A549 (cell line): ENCODE data around the gene PDLIM7. TPM values are rescaled to one million over a fixed set of nuclear protein-coding genes. Genes with fewer than 3 reads are reported as not detected.

Source experiments
- ATAC-seq, 2 experiments: fragments of 200-7000 bp in 1 of 2; fragments of >200 bp in 1 of 2; cut with Nextera tagmentation in 1 of 2; cut with Tn5 transposase in 1 of 2; 3 replicates each; pipeline versions ENCODE4 v1.8.0 to v1.9.1; 2018 to 2020; ENCODE audit warnings: mild to moderate bottlenecking in 1 of 2, moderate library complexity in 1 of 2
- CTCF ChIA-PET: fragments of 300-600 bp; sonication (Branson Sonifier 250); formaldehyde crosslinking; extraction: SDS; loops from one replicate; lab custom pipeline; 2021; ENCODE audit warnings: antibody characterized with exemption, inconsistent platforms; lab: Yijun Ruan, JAX
- POLR2A ChIA-PET: fragments of 350-600 bp; formaldehyde crosslinking; extraction: SDS; loops from one replicate; lab custom pipeline; 2021; ENCODE audit warnings: antibody characterized with exemption, inconsistent platforms; lab: Yijun Ruan, JAX
- DNase-seq, 2 experiments: peaks; one replicate each; pipeline versions ENCODE4 v3.0.0 to v3.0.0-alpha.2; 2011 to 2016; ENCODE audit warnings: low read depth in 1 of 2, low spot score in 1 of 2
- FAIRE-seq: peaks from 2 replicates; lab custom pipeline; 2011; peaks lifted over from hg19 to GRCh38; lab: Jason Lieb, UNC
- H3K27ac ChIP-seq, 2 experiments: fragments of >200 bp; sonication (Bioruptor Twin); formaldehyde crosslinking; 3 replicates each; pipeline ENCODE4 v1.5.1; 2016 to 2017
- H3K4me1 ChIP-seq: fragments of >200 bp; sonication (Bioruptor Twin); formaldehyde crosslinking; 3 replicates; pipeline ENCODE4 v1.6.1; 2016
- H3K4me2 ChIP-seq: fragments of >200 bp; sonication (Bioruptor Twin); formaldehyde crosslinking; 3 replicates; pipeline ENCODE4 v1.6.1; 2016
- H3K4me3 ChIP-seq: fragments of >200 bp; sonication (Bioruptor Twin); formaldehyde crosslinking; 3 replicates; pipeline ENCODE4 v1.5.1; 2016
- H3K9me3 ChIP-seq: fragments of >200 bp; sonication (Bioruptor Twin); formaldehyde crosslinking; 3 replicates; pipeline ENCODE4 v1.6.1; 2016
- ATOH8 ChIP-seq: fragments of 250-450 bp; sonication (Bioruptor Pico); IDR thresholded peaks from 2 replicates; pipeline ENCODE4 v1.5.0; 2020; ENCODE audit warnings: low read depth, mild to moderate bottlenecking, moderate library complexity
- CHD2 ChIP-seq: fragments of 150-350 bp; IDR thresholded peaks from 2 replicates; pipeline ENCODE4 v1.6.1; 2014; ENCODE audit warnings: low read length; ENCODE audit not compliant: partially characterized antibody
- EHMT2 ChIP-seq: fragments of 200-600 bp; sonication (generic); IDR thresholded peaks from 2 replicates; pipeline ENCODE4 v1.6.1; 2016; ENCODE audit warnings: antibody characterized with exemption, low read depth, mild to moderate bottlenecking, moderate library complexity
- FOXS1 ChIP-seq: fragments of 250-450 bp; sonication (Bioruptor Pico); IDR thresholded peaks from 2 replicates; pipeline ENCODE4 v1.5.0; 2020; ENCODE audit warnings: mild to moderate bottlenecking, moderate library complexity
- GATA3 ChIP-seq: IDR thresholded peaks from 2 replicates; pipeline ENCODE4 v1.6.1; 2012; ENCODE audit warnings: borderline replicate concordance
- JUN ChIP-seq, 2 experiments: fragments of >200 bp; sonication (Bioruptor Twin); formaldehyde crosslinking; IDR thresholded peaks; 2 replicates in 1 of 2; 3 replicates in 1 of 2; pipeline ENCODE4 v1.6.1; 2016 to 2017
- JUNB ChIP-seq: fragments of >200 bp; sonication (Bioruptor Twin); formaldehyde crosslinking; IDR thresholded peaks from 2 replicates; pipeline ENCODE4 v1.6.1; 2016
- KDM1A ChIP-seq: fragments of 200-600 bp; sonication (generic); IDR thresholded peaks from 2 replicates; pipeline ENCODE4 v1.6.1; 2016; ENCODE audit warnings: low read depth, mild to moderate bottlenecking
- MAX ChIP-seq: IDR thresholded peaks from 2 replicates; pipeline ENCODE4 v1.6.1; 2012
- MAZ ChIP-seq: fragments of 150-350 bp; IDR thresholded peaks from 2 replicates; pipeline ENCODE4 v1.6.1; 2014; ENCODE audit warnings: antibody characterized with exemption, low read depth, low read length, borderline replicate concordance
- NFE2L2 ChIP-seq: fragments of 150-350 bp; conservative IDR thresholded peaks from 2 replicates; pipeline ENCODE4 v1.6.1; 2014; ENCODE audit warnings: low read length
- PBX3 ChIP-seq: IDR thresholded peaks from 2 replicates; pipeline ENCODE4 v1.6.1; 2012
- PHF8 ChIP-seq: fragments of 200-600 bp; sonication (generic); IDR thresholded peaks from 2 replicates; pipeline ENCODE4 v1.6.1; 2016; ENCODE audit warnings: low read depth, mild to moderate bottlenecking, antibody characterized with exemption, moderate library complexity, borderline replicate concordance
- POLR2AphosphoS2 ChIP-seq: conservative IDR thresholded peaks from 2 replicates; pipeline ENCODE4 v1.6.1; 2012; ENCODE audit warnings: low read length, improper control_type of control experiment, inconsistent platforms
- RAD21 ChIP-seq, 2 experiments: fragments of >200 bp in 1 of 2; sonication (Bioruptor Twin) in 1 of 2; formaldehyde crosslinking in 1 of 2; IDR thresholded peaks in 1 of 2; conservative IDR thresholded peaks in 1 of 2; 2 replicates in 1 of 2; 3 replicates in 1 of 2; pipeline ENCODE4 v1.6.1; 2012 to 2018; ENCODE audit warnings: inconsistent platforms in 1 of 2
- RARB ChIP-seq: fragments of 250-450 bp; sonication (Bioruptor Pico); IDR thresholded peaks from 2 replicates; pipeline ENCODE4 v1.8.0; 2021; ENCODE audit warnings: mild to moderate bottlenecking, moderate library complexity
- RCOR1 ChIP-seq: fragments of 150-350 bp; IDR thresholded peaks from 2 replicates; pipeline ENCODE4 v1.6.1; 2014; ENCODE audit warnings: antibody characterized with exemption, low read length, low read depth
- RFX5 ChIP-seq: fragments of 450-650 bp; IDR thresholded peaks from 2 replicates; pipeline ENCODE4 v1.7.1; 2014; ENCODE audit warnings: antibody characterized with exemption, mild to moderate bottlenecking, moderate library complexity
- RNF2 ChIP-seq: fragments of 200-600 bp; sonication (generic); IDR thresholded peaks from 2 replicates; pipeline ENCODE4 v1.6.1; 2016; ENCODE audit warnings: low read depth, mild to moderate bottlenecking, antibody characterized with exemption, moderate library complexity, borderline replicate concordance
- SMC3 ChIP-seq: fragments of >200 bp; sonication (Bioruptor Twin); formaldehyde crosslinking; IDR thresholded peaks from 3 replicates; pipeline ENCODE4 v1.6.1; 2018; ENCODE audit warnings: inconsistent platforms
- TFCP2L1 ChIP-seq: fragments of 250-450 bp; sonication (Bioruptor Pico); IDR thresholded peaks from 2 replicates; pipeline ENCODE4 v1.5.0; 2021; ENCODE audit warnings: mild to moderate bottlenecking
- TP53 ChIP-seq: fragments of 250-450 bp; sonication (Bioruptor Pico); IDR thresholded peaks from 2 replicates; pipeline ENCODE4 v1.5.0; 2021; ENCODE audit warnings: mild to moderate bottlenecking, moderate library complexity
- WGBS: methylation state at CpG from one replicate; pipeline ENCODE4 v1.1.6; 2017; ENCODE audit errors: missing lambda C conversion rate; 5-methylcytosine and 5-hydroxymethylcytosine counted together
- polyA plus RNA-seq, 4 experiments: library from polyadenylated mRNA; depleted of rRNA in 3 of 4; stranded (reverse); fragments of >200 nt; fragmentation: RNase III in 1 of 4; extraction: RNeasy Plus Mini Kit Qiagen cat#74134 plus additional on column Dnase treatment in 1 of 4; gene quantifications; 2 replicates in 3 of 4; 3 replicates in 1 of 4; pipeline ENCODE4 v1.2.3, GENCODE V29; 2011 to 2017
- TF ChIP-seq, protein P1 (sequence below): fragments of >200 bp; sonication (Bioruptor Twin); formaldehyde crosslinking; IDR thresholded peaks from 3 replicates; pipeline ENCODE4 v1.5.1; 2016
- TF ChIP-seq, protein P2 (sequence below): fragments of 150-350 bp; IDR thresholded peaks from 2 replicates; pipeline ENCODE4 v1.6.1; 2014; ENCODE audit warnings: low read depth, mild to moderate bottlenecking, low read length
- TF ChIP-seq, protein P3 (sequence below): fragments of >200 bp; sonication (Bioruptor Twin); formaldehyde crosslinking; IDR thresholded peaks from 3 replicates; pipeline ENCODE4 v1.6.1; 2016
- TF ChIP-seq, protein P4 (sequence below): IDR thresholded peaks from 2 replicates; pipeline ENCODE4 v1.6.1; 2012; ENCODE audit warnings: low read depth, borderline replicate concordance

PDLIM7 gene
- polyA plus RNA-seq, 2 of the 4 experiments (the other 2 are of a cell fraction), result 30.7 to 124 TPM

DNA sequence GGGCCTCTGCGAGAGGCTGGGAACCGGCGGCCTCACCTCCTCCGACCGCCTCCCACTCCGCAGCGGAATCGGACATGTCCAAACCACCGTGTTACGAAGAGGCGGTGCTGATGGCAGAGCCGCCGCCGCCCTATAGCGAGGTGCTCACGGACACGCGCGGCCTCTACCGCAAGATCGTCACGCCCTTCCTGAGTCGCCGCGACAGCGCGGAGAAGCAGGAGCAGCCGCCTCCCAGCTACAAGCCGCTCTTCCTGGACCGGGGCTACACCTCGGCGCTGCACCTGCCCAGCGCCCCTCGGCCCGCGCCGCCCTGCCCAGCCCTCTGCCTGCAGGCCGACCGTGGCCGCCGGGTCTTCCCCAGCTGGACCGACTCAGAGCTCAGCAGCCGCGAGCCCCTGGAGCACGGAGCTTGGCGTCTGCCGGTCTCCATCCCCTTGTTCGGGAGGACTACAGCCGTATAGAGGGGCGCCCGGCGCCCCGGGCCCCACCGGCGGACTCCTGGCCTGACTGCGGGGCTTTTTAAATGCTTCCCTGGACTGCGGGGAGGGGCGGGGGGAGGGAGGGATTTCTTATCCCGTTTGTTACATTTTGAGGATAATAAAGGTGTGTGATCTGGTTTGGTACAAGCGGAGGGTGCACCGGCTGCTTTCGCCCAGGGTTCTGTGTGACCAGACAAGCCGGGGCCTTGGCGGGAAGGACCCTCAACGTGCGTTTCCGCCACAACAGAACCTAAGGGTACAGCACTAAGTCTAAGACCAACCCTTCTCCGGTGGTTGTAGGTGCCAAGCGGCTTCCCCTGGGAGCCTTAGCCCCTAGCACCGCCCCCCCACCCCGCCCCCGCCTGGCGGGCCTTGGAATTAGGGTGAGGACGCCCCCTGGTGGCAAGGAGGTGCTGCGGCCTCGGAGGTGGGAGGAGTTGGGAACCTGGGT lies 41.5 kb downstream of the PDLIM7 start:
- TF ChIP-seq RAD21 (conservative IDR thresholded peaks at IDR 0.05 in 1 of 2, IDR thresholded peaks at IDR 0.05 in 1 of 2), result peak; percentile 52 to 61
- TF ChIP-seq RNF2, result peak; percentile 71; the same call in 1 of the 2 replicates
- peak; percentile 41 to 44; a peak in 3 of 5 replicates for TF ChIP-seq JUN (IDR thresholded peaks at IDR 0.05)
- peak; percentile 74 for TF ChIP-seq SMC3
- TF ChIP-seq RCOR1, result no peak
- TF ChIP-seq TP53 (CRISPR knock-in tag), result peak; percentile 48; the same call in 1 of the 2 replicates
- TF ChIP-seq POLR2AphosphoS2, result 0 out of 2 replicates have a peak, but pooled peaks have one; percentile 33
- peak; percentile 20; the same call in 1 of the 2 replicates for TF ChIP-seq RARB
- TF ChIP-seq CHD2, result no peak
- TF ChIP-seq TFCP2L1 (CRISPR knock-in tag), result peak; percentile 79
- no peak for TF ChIP-seq KDM1A
- TF ChIP-seq, protein P1, sequence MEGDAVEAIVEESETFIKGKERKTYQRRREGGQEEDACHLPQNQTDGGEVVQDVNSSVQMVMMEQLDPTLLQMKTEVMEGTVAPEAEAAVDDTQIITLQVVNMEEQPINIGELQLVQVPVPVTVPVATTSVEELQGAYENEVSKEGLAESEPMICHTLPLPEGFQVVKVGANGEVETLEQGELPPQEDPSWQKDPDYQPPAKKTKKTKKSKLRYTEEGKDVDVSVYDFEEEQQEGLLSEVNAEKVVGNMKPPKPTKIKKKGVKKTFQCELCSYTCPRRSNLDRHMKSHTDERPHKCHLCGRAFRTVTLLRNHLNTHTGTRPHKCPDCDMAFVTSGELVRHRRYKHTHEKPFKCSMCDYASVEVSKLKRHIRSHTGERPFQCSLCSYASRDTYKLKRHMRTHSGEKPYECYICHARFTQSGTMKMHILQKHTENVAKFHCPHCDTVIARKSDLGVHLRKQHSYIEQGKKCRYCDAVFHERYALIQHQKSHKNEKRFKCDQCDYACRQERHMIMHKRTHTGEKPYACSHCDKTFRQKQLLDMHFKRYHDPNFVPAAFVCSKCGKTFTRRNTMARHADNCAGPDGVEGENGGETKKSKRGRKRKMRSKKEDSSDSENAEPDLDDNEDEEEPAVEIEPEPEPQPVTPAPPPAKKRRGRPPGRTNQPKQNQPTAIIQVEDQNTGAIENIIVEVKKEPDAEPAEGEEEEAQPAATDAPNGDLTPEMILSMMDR, result peak; percentile 96
- TF ChIP-seq PBX3, result peak; percentile 66
- TF ChIP-seq, protein P2, sequence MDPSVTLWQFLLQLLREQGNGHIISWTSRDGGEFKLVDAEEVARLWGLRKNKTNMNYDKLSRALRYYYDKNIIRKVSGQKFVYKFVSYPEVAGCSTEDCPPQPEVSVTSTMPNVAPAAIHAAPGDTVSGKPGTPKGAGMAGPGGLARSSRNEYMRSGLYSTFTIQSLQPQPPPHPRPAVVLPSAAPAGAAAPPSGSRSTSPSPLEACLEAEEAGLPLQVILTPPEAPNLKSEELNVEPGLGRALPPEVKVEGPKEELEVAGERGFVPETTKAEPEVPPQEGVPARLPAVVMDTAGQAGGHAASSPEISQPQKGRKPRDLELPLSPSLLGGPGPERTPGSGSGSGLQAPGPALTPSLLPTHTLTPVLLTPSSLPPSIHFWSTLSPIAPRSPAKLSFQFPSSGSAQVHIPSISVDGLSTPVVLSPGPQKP, result no peak
- peak; percentile 32; the same call in 1 of the 2 replicates for TF ChIP-seq MAX
- POLR2A ChIA-PET, result interaction anchor here (1.1 to 4.0 kb wide), 4 partner anchors 29 to 53 kb away, joined by 4 to 35 read pairs (median 6); partner anchors contain the start of genes GRK6 and PDLIM7
- peak; percentile 26 to 67 for ATAC-seq
- Histone ChIP-seq H3K27ac (peak overlapping the region; percentile 71 to 86), H3K4me1 (peaks cover 10% of the 10 kb centered on the region), H3K9me3 (no peaks in the 10 kb centered on the region), H3K4me3 (peak overlapping the region; percentile 61), H3K4me2 (peak overlapping the region; percentile 96)
- WGBS, result 2% methylated on average over 32 of the region's 76 CpGs
- peak; percentile 94 to 96 for DNase-seq
- CTCF ChIA-PET, result interaction anchor here (0.6 to 25.5 kb wide), 24 partner anchors 14 to 1094 kb away, joined by 3 to 871 read pairs (median 5); partner anchors contain the start of genes DBN1, F12, GRK6 and MXD3
- no peak for FAIRE-seq

- peak; percentile 42 to 59 for ATAC-seq
- WGBS, result 0% methylated on average over 9 of the region's 80 CpGs
- H3K4me1 ChIP-seq, result peaks cover 10% of the 10 kb centered on the region
- peak; percentile 84 for DNase-seq
- H3K9me3 ChIP-seq, result no peaks in the 10 kb centered on the region
- ChIA-PET POLR2A (interaction anchor here (0.6 to 4.0 kb wide), 5 partner anchors 16 to 52 kb away, joined by 3 to 35 read pairs (median 4); partner anchors contain the start of genes GRK6 and PDLIM7), CTCF (interaction anchor here (0.6 to 25.5 kb wide), 23 partner anchors 13 to 1093 kb away, joined by 3 to 871 read pairs (median 6); partner anchors contain the start of genes DBN1, F12, GRK6 and MXD3)
- H3K4me3 ChIP-seq, result peak overlapping the region; percentile 61
- FAIRE-seq, result no peak
- H3K4me2 ChIP-seq, result peak overlapping the region; percentile 96
- H3K27ac ChIP-seq, result peak overlapping the region; percentile 71 to 86
- TF ChIP-seq JUNB, result no peak
- TF ChIP-seq RCOR1, result no peak
- 0 out of 2 replicates have a peak, but pooled peaks have one; percentile 13 for TF ChIP-seq MAZ
- TF ChIP-seq, protein P3, sequence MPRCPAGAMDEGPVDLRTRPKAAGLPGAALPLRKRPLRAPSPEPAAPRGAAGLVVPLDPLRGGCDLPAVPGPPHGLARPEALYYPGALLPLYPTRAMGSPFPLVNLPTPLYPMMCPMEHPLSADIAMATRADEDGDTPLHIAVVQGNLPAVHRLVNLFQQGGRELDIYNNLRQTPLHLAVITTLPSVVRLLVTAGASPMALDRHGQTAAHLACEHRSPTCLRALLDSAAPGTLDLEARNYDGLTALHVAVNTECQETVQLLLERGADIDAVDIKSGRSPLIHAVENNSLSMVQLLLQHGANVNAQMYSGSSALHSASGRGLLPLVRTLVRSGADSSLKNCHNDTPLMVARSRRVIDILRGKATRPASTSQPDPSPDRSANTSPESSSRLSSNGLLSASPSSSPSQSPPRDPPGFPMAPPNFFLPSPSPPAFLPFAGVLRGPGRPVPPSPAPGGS, result no peak
- peak; percentile 50; the same call in 1 of the 2 replicates for TF ChIP-seq PHF8
- TF ChIP-seq EHMT2, result no peak
- TF ChIP-seq, protein P4, sequence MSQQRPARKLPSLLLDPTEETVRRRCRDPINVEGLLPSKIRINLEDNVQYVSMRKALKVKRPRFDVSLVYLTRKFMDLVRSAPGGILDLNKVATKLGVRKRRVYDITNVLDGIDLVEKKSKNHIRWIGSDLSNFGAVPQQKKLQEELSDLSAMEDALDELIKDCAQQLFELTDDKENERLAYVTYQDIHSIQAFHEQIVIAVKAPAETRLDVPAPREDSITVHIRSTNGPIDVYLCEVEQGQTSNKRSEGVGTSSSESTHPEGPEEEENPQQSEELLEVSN, result no peak; the same call in 1 of the 2 replicates
- no peak for TF ChIP-seq NFE2L2
- no peak for TF ChIP-seq GATA3
- 0 out of 2 replicates have a peak, but pooled peaks have one; percentile 20 for TF ChIP-seq ATOH8 (CRISPR knock-in tag)
- TF ChIP-seq FOXS1, result 0 out of 2 replicates have a peak, but pooled peaks have one; percentile 9
- TF ChIP-seq RFX5, result no peak
These were observed 42.3 kb downstream of the PDLIM7 start for GRCh38 chr5:177455036-177455660.
